Activated CD4-positive, alpha-beta T cell treated with anti-CD3 and anti-CD28 coated beads for 36 hours (primary cell): ENCODE results near the gene LRBA. TPM values are rescaled to one million over a fixed set of nuclear protein-coding genes. Genes with fewer than 3 reads are reported as not detected.
"Not testable (repeated sequence)": the region's sequence is repeated elsewhere in the genome, so short reads cannot be mapped to it uniquely, and the experiment has no call there.

Source experiments
- ATAC-seq: fragments of 200-7000 bp; cut with Tn5 transposase; one replicate; pipeline ENCODE4 v1.10.0; 2021; ENCODE audit warnings: mild to moderate bottlenecking, moderate library complexity
- CTCF ChIA-PET: fragments of 350-600 bp; sonication (Branson Sonifier 250); formaldehyde crosslinking; loops from one replicate; lab custom pipeline; 2021; ENCODE audit warnings: antibody characterized with exemption; lab: Charles Lee
- POLR2A ChIA-PET: fragments of 350-600 bp; sonication (Branson Sonifier 250); formaldehyde crosslinking; loops from one replicate; lab custom pipeline; 2021; ENCODE audit warnings: antibody characterized with exemption, inconsistent platforms; lab: Charles Lee
- DNase-seq: peaks from one replicate; pipeline ENCODE4 v3.0.0-alpha.2; 2020
- H3K27ac Mint-ChIP-seq: one replicate; pipeline ENCODE4 v1.8.0; 2021; ENCODE audit warnings: mixed read lengths
- H3K27me3 Mint-ChIP-seq: one replicate; pipeline ENCODE4 v1.8.0; 2021; ENCODE audit warnings: mixed read lengths
- H3K36me3 Mint-ChIP-seq: one replicate; pipeline ENCODE4 v1.8.0; 2021; ENCODE audit warnings: low read depth, mixed read lengths
- H3K4me1 Mint-ChIP-seq: one replicate; pipeline ENCODE4 v1.8.0; 2021; ENCODE audit warnings: mixed read lengths
- H3K4me3 Mint-ChIP-seq: one replicate; pipeline ENCODE4 v1.8.0; 2021; ENCODE audit warnings: mild to moderate bottlenecking, moderate library complexity, mixed read lengths
- H3K9me3 Mint-ChIP-seq: one replicate; pipeline ENCODE4 v1.8.0; 2021; ENCODE audit warnings: low read depth, mixed read lengths
- intact Hi-C, 2 experiments: fragments of 100-400 bp; cut with DNase I in 1 of 2; cut with micrococcal nuclease in 1 of 2; formaldehyde crosslinking; loops; one replicate each; pipeline versions ENCODE4 v1.14.2 to v1.15.1; 2022 to 2024; cut with DNase I, micrococcal nuclease
- total RNA-seq, 2 experiments: library from RNA; stranded (reverse); gene quantifications; one replicate each; pipeline ENCODE4 v1.2.3, GENCODE V29; 2021

Gene LRBA
- total RNA-seq, 2 experiments from 2014 or later: 56.6 to 59.2 TPM

DNA sequence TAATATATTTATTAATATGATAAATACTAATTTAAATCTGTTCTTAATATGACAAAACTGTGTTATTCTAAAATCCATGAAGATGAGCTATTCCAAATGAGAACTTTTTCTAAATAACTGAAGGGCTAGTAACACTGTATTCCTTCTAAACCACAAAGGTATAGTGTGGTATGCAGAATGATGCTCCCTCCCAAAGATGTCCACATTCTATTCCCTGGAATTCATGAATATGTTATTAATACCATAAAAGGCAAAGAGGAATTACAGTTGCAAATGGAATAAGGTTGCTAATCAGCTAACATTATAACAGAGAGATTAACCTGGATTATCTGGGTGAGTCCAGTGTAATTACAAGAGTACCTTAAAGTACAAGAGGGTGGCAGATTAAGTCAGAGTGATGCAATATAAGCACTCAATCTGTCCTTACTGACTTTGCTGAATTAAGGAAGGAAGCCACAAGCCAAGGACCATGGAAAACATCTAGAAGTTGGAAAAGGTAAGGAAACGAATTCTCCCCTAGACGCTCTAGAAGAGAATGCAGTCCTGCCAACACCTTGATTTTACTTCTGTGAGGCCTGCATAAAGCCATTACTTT lies 453.8 kb downstream of the LRBA start:
- Mint-ChIP-seq H3K27ac (no peak overlapping the region), H3K9me3 (peaks cover 4% of the 10 kb centered on the region), H3K36me3 (peaks cover 23% of the 10 kb centered on the region), H3K4me3 (no peak overlapping the region), H3K27me3 (no peaks in the 10 kb centered on the region), H3K4me1 (no peaks in the 10 kb centered on the region)
- intact Hi-C loops: no loop called here
- POLR2A ChIA-PET: no interaction called here
- ATAC-seq: no peak
- DNase-seq: no peak
- CTCF ChIA-PET: interaction anchor here (0.6 to 1.2 kb wide), 2 partner anchors 9 to 561 kb away, joined by 3 read pairs; no protein-coding TSS in a partner anchor

DNA sequence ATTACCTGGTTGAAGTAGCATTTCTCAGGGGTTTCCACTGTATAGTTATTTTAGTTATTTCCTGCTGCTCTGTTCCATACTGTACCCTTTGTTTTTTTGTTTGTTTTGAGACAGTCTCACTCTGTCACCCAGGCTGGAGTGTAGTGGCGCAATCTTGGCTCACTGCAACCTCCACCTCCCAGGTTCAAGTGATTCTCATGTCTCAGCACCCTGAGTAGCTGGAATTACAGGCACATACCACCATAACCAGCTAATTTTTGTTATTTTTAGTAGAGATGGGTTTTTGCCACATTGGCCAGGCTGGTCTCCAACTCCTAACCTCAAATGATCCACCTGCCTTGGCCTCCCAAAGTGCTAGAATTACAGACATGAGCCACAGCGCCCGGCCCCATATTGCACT lies 457.3 kb downstream of the LRBA start:
- H3K27ac Mint-ChIP-seq, DNase-seq, CTCF ChIA-PET, H3K4me1 Mint-ChIP-seq, H3K9me3 Mint-ChIP-seq, intact Hi-C loops, POLR2A ChIA-PET, ATAC-seq, H3K27me3 Mint-ChIP-seq, H3K4me3 Mint-ChIP-seq: not testable (repeated sequence)
- peaks cover 19% of the 10 kb centered on the region for H3K36me3 Mint-ChIP-seq

DNA sequence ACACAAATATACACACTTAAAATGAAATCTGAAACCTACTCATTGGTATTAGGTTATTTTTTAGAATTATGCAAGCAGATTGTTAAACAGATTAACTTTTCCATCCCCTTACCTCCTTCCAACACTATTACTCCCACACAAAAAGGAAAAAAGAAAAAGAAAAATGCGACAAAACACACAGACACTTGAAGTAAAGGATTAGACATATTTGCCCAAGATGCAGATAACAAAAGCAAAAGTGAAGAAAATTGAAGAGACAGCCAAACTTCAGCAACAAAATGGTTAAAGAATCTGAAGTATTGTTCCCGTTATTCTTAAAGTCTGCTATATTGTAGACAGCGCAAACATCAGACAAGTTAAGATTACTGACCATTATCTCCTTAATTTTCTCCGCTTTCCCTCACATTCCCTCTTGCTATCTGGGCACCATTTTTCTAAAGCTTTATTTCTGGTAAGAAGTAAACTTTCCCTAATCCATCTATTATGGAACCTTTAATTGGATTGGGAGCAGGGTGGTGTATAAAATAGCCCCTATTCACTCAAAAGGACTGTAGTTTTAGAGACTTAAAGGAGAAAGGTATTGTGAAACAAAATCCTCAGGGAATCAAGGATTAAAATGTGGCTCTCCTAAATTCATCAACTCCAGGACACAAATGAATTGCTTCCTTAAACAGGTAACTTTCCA lies 467.8 kb downstream of the LRBA start:
- Mint-ChIP-seq H3K9me3 (no peaks in the 10 kb centered on the region), H3K36me3 (peaks cover 7% of the 10 kb centered on the region), H3K27ac (no peak overlapping the region), H3K4me1 (no peaks in the 10 kb centered on the region), H3K27me3 (no peaks in the 10 kb centered on the region), H3K4me3 (no peak overlapping the region)
- intact Hi-C loops: no loop called here
- DNase-seq (no peak), ATAC-seq (no peak)
- POLR2A ChIA-PET: no interaction called here
- CTCF ChIA-PET: no interaction called here

DNA sequence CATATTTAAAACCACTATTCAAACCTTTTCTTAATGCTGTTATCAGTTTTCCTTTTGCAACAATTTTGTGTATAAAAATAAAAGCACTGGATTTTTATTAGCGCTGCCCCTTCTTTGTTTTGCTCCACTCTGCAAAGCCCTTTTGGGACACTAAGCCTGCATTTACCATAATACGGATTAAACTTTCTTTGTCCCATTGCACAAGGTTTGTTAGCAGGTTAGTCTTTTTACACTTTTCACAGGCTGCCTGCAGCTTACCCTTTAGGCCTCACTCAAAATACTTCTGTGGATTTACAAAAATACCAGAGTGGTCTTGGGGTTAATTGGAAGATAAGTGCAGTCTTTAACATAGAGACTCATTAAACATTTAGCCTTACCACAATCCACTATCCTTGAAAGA lies 468.8 kb downstream of the LRBA start:
- H3K36me3 Mint-ChIP-seq: peaks cover 2% of the 10 kb centered on the region
- intact Hi-C loops: no loop called here

DNA sequence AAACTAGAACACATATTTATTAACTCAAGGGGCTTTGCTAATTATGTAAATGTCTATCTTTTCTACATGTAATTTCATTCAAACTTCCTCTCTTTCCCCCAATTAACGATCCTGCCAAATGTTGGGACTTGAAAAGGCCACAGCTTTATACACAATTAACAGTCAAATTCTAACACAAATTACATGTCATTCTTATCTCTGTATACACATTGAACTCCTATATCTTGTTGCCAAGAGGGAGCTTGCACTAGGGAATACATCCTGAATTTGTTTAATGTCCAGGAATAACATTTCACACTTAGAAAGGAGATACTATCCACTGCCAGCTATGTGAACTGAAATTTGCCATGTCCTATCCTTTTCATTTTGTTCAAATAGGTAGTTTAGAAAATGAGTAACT lies 472.0 kb downstream of the LRBA start:
- intact Hi-C loops: no loop called here
- no peak overlapping the region for H3K27ac Mint-ChIP-seq
- ChIA-PET CTCF (no interaction called here), POLR2A (no interaction called here)
- H3K27me3 Mint-ChIP-seq: no peaks in the 10 kb centered on the region
- no peak for DNase-seq
- no peaks in the 10 kb centered on the region for H3K4me1 Mint-ChIP-seq
- H3K36me3 Mint-ChIP-seq: peaks cover 4% of the 10 kb centered on the region
- ATAC-seq: no peak
- no peak overlapping the region for H3K4me3 Mint-ChIP-seq
- H3K9me3 Mint-ChIP-seq: no peaks in the 10 kb centered on the region

More for the DNA sequence above, 468.8 kb downstream of the LRBA start:
- ATAC-seq: no peak
- DNase-seq: no peak
- Mint-ChIP-seq H3K9me3 (no peaks in the 10 kb centered on the region), H3K4me3 (no peak overlapping the region), H3K27me3 (no peaks in the 10 kb centered on the region), H3K4me1 (no peaks in the 10 kb centered on the region), H3K27ac (no peak overlapping the region)
- ChIA-PET CTCF (interaction anchor here (0.7 kb wide), 1 partner anchor 24 kb away, joined by 3 read pairs; no protein-coding TSS in a partner anchor), POLR2A (no interaction called here)

DNA sequence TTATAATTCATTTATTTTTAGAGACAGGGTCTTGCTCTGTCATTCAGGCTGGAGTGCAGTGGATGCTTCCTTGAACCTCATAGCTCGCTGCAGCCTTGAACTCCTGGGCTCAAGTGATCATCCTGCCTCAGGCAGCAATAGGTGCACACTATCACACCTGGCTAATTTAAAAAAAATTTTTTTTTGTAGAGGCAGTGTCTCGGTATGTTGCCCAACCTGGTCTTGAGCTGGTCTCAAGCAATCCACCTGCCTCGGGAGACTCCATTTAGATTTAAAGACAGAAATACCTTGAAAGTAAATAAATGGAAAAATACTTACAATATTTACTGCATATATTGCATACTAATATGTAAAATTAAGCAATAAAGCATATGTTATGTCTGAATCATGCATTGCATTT lies 473.4 kb downstream of the LRBA start:
- POLR2A ChIA-PET: interaction anchor here (0.6 kb wide), 1 partner anchor 574 kb away, joined by 4 read pairs; no protein-coding TSS in a partner anchor
- Mint-ChIP-seq H3K27ac (no peak overlapping the region), H3K27me3 (no peaks in the 10 kb centered on the region), H3K4me1 (no peaks in the 10 kb centered on the region), H3K4me3 (no peak overlapping the region), H3K36me3 (peaks cover 4% of the 10 kb centered on the region), H3K9me3 (no peaks in the 10 kb centered on the region)
- ATAC-seq (no peak), DNase-seq (no peak)
- CTCF ChIA-PET: interaction anchor here (0.6 kb wide), 1 partner anchor 354 kb away, joined by 3 read pairs; no protein-coding TSS in a partner anchor
- intact Hi-C loops: no loop called here

DNA sequence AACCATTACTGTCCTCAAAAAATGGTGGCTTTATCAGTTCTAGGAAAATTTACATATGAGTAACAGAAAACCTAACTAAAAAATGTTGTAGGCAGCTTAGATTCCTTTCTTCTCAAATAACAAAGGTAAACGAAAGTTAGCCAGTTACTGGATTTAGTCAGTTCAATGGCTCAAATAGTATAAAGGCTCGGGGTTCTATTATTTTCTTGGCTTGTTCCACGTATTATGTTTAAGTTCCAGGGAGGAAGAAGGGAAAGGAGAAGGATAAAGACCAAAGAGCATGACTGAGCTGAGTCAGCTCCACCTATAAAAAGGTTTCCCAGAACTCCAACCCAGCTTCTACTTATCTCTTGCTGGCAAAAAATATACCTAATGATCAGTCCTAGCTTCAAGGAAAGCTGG lies 474.1 kb downstream of the LRBA start:
- CTCF ChIA-PET: no interaction called here

DNA sequence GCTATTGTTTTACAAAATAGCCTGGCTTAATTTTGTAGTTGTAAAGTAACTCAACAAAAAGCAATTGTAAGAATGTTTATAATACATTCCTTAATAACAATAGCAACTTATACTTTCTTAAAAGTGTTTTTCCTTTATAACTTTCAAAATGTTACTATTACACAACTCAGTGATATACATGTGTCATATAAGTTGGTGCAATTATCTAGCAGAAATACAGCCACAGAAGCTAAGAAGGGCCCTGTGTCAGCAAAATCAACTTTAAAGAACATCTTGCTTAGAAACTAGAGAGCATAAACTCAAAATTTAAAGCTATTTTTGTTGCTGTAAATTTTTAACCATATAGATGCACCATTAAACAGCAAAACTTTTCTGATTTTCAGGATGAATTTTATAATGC lies 474.5 kb downstream of the LRBA start:
- ChIA-PET CTCF (no interaction called here), POLR2A (no interaction called here)
- no peak for DNase-seq
- no peak for ATAC-seq
- Mint-ChIP-seq H3K27ac (no peak overlapping the region), H3K4me3 (no peak overlapping the region), H3K27me3 (no peaks in the 10 kb centered on the region), H3K9me3 (no peaks in the 10 kb centered on the region), H3K4me1 (no peaks in the 10 kb centered on the region), H3K36me3 (peaks cover 4% of the 10 kb centered on the region)
- intact Hi-C loops: no loop called here

More for the DNA sequence above, 474.1 kb downstream of the LRBA start:
- H3K27me3 Mint-ChIP-seq: no peaks in the 10 kb centered on the region
- intact Hi-C loops: no loop called here
- POLR2A ChIA-PET: no interaction called here
- H3K36me3 Mint-ChIP-seq: peaks cover 4% of the 10 kb centered on the region
- no peaks in the 10 kb centered on the region for H3K4me1 Mint-ChIP-seq
- no peak for ATAC-seq
- H3K27ac Mint-ChIP-seq: no peak overlapping the region
- H3K4me3 Mint-ChIP-seq: no peak overlapping the region
- no peak for DNase-seq
- H3K9me3 Mint-ChIP-seq: no peaks in the 10 kb centered on the region

DNA sequence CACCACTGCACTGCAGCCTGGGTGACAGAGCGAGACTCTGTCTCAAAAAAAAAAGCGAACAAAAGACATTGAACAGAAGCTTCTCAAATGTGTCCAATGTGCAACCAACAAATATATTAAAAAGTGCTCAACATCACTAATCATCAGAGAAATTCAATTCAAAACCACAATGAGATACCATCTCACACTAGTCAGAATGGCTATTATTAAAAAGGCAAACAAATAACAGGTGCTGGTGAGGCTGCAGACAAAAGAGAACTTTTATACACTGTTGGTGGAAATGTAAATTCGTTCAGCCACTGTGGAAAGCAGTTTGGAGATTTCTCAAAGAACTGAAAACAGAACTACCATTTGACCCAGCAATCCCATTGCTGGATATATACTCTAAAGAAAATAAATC lies 477.2 kb downstream of the LRBA start:
- H3K36me3 Mint-ChIP-seq, ATAC-seq, POLR2A ChIA-PET, DNase-seq, intact Hi-C loops, H3K27ac Mint-ChIP-seq, H3K27me3 Mint-ChIP-seq, H3K4me3 Mint-ChIP-seq, H3K4me1 Mint-ChIP-seq, H3K9me3 Mint-ChIP-seq: not testable (repeated sequence)
- CTCF ChIA-PET: interaction anchor here (0.6 kb wide), 1 partner anchor 436 kb away, joined by 3 read pairs; no protein-coding TSS in a partner anchor

DNA sequence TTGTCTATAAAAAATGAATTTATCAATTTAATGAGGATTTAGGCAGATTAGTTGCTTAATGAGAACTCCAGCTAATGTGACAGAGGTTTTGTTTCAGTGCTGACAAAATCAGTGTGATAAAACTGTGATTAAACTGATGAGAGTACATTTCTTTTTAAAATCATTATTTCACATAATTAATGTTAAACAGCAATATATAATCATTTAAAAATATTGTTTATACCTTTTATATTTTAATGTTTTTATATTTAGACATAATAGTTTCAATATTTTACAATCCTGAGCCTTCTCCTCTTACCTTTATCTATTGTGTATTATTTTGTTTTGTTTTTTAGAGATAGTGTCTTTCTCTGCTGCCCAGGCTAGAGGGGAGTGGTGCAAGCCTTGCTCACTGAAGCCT lies 480.3 kb downstream of the LRBA start:
- no peak for ATAC-seq
- Mint-ChIP-seq H3K9me3 (no peaks in the 10 kb centered on the region), H3K36me3 (peaks cover 6% of the 10 kb centered on the region), H3K27ac (no peak overlapping the region), H3K27me3 (no peaks in the 10 kb centered on the region), H3K4me1 (no peaks in the 10 kb centered on the region), H3K4me3 (no peak overlapping the region)
- ChIA-PET POLR2A (no interaction called here), CTCF (no interaction called here)
- DNase-seq: no peak
- intact Hi-C loops: no loop called here

DNA sequence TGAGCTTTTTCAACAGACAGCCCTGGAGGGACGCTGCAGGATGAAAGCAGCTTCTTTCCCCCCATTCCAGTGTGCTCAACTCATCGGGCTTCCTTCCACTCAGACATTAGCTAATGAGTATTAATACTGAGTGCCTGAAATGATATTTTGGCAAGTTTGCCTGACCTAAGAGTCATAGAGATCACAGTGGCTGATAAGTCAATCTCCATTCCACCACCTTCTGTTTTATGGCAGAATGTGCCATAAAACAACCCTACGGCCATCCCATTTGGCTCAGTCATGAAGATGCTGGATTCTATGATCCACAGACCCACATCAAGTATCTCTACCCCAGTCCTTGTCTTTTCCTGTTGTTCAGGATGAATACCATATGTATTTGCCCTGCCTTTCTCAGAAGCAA lies 481.4 kb downstream of the LRBA start:
- Mint-ChIP-seq H3K36me3 (peaks cover 4% of the 10 kb centered on the region), H3K4me3 (no peak overlapping the region), H3K4me1 (no peaks in the 10 kb centered on the region), H3K27ac (no peak overlapping the region), H3K27me3 (no peaks in the 10 kb centered on the region), H3K9me3 (no peaks in the 10 kb centered on the region)
- CTCF ChIA-PET: no interaction called here
- intact Hi-C loops: no loop called here
- DNase-seq: no peak
- POLR2A ChIA-PET: no interaction called here
- no peak for ATAC-seq

DNA sequence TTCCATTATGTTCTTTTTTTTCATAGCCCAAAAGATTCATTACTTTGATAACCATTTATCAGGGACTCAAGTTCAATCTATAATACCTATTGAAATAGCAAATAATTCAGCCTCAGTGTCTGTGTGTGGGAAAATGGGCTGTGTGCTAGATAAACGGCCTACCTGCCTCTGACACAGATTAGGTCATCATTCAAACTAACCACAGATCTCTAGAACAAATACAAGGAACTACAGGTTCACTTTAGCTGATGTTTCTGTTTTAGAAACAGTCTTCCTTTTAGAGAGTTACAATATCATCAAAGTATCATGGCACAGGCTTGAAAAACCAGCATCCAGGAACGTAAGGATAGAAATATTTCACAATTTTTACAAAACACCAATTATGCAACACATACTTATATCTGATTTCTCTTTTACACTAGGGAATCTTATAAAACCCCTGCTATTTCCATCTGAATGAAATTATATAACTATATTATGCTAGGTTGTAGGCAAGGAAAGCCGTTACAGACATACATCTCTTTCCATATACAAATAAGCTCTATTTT lies 489.7 kb downstream of the LRBA start:
- ChIA-PET CTCF (interaction anchor here (0.7 to 0.8 kb wide), 2 partner anchors 10 to 59 kb away, joined by 3 to 5 read pairs; no protein-coding TSS in a partner anchor), POLR2A (no interaction called here)
- intact Hi-C loops: no loop called here
- no peak overlapping the region for H3K4me3 Mint-ChIP-seq
- H3K4me1 Mint-ChIP-seq: no peaks in the 10 kb centered on the region
- H3K27ac Mint-ChIP-seq: no peak overlapping the region
- peaks cover 10% of the 10 kb centered on the region for H3K36me3 Mint-ChIP-seq
- no peak for DNase-seq
- no peak for ATAC-seq
- no peaks in the 10 kb centered on the region for H3K27me3 Mint-ChIP-seq
- H3K9me3 Mint-ChIP-seq: no peaks in the 10 kb centered on the region
